Activated CD4-positive, alpha-beta memory T cell treated with anti-CD3 and anti-CD28 coated beads for 36 hours (primary cell): ENCODE measurements around the gene CFAP299. TPM values are rescaled to one million over a fixed set of nuclear protein-coding genes. Genes with fewer than 3 reads are reported as not detected.

Source experiments
- CTCF ChIA-PET: fragments of 350-600 bp; sonication (Branson Sonifier 250); formaldehyde crosslinking; loops from one replicate; lab custom pipeline; 2021; ENCODE audit warnings: antibody characterized with exemption, inconsistent platforms; lab: Charles Lee
- POLR2A ChIA-PET: fragments of 350-600 bp; sonication (Branson Sonifier 250); formaldehyde crosslinking; loops from one replicate; lab custom pipeline; 2021; ENCODE audit warnings: antibody characterized with exemption; lab: Charles Lee
- DNase-seq: peaks from one replicate; pipeline ENCODE4 v3.0.0-alpha.2; 2020
- H3K27ac Mint-ChIP-seq: one replicate; pipeline ENCODE4 v1.8.0; 2021; ENCODE audit warnings: mixed read lengths
- H3K27me3 Mint-ChIP-seq: one replicate; pipeline ENCODE4 v1.8.0; 2021; ENCODE audit warnings: mixed read lengths
- H3K36me3 Mint-ChIP-seq: one replicate; pipeline ENCODE4 v1.8.0; 2021; ENCODE audit warnings: mixed read lengths
- H3K4me1 Mint-ChIP-seq: one replicate; pipeline ENCODE4 v1.8.0; 2021; ENCODE audit warnings: low read depth, mixed read lengths
- H3K4me3 Mint-ChIP-seq: one replicate; pipeline ENCODE4 v1.8.0; 2021; ENCODE audit warnings: mild to moderate bottlenecking, mixed read lengths
- H3K9me3 Mint-ChIP-seq: one replicate; pipeline ENCODE4 v1.8.0; 2021; ENCODE audit warnings: mixed read lengths
- intact Hi-C: fragments of 100-400 bp; cut with micrococcal nuclease; formaldehyde crosslinking; loops from one replicate; pipeline ENCODE4 v1.15.1; 2023
- total RNA-seq, 2 experiments: library from RNA; stranded (reverse); gene quantifications; one replicate each; pipeline ENCODE4 v1.2.3, GENCODE V29; 2021

Gene CFAP299
- total RNA-seq, 2 experiments from 2014 or later: not detected

DNA sequence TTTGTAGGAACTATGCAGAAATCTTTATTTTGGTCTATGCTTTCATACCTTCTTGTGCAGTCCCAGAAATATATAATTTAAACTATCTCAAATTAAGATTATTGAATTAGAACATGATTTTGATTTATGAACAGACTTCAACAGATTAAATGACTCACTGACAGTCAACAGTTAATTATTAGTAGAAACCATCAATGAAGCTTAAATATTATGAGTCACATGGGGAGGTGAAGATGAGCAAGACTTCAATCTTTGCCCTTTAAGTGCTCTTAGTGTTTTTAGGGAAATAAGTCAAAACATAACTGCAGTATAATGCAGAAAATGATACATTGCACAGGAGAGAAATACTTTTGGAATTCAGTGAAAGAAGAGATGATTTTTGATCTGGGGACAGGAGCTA, 613.5 kb downstream of the CFAP299 start:
- Mint-ChIP-seq H3K4me1 (no peaks in the 10 kb centered on the region), H3K4me3 (no peak overlapping the region), H3K27ac (no peak overlapping the region), H3K36me3 (no peaks in the 10 kb centered on the region), H3K27me3 (no peaks in the 10 kb centered on the region), H3K9me3 (no peaks in the 10 kb centered on the region)
- no peak for DNase-seq
- ChIA-PET CTCF (no interaction called here), POLR2A (no interaction called here)
- intact Hi-C loops: no loop called here

- no peaks in the 10 kb centered on the region for H3K36me3 Mint-ChIP-seq
- POLR2A ChIA-PET: no interaction called here
- intact Hi-C loops: no loop called here
- no peak for DNase-seq
- no peak overlapping the region for H3K4me3 Mint-ChIP-seq
- no peaks in the 10 kb centered on the region for H3K27me3 Mint-ChIP-seq
- CTCF ChIA-PET: no interaction called here
- H3K27ac Mint-ChIP-seq: no peak overlapping the region
- H3K4me1 Mint-ChIP-seq: no peaks in the 10 kb centered on the region
- no peaks in the 10 kb centered on the region for H3K9me3 Mint-ChIP-seq
These were observed 620.9 kb downstream of the CFAP299 start for GRCh38 chr4:80956421-80956820.

DNA sequence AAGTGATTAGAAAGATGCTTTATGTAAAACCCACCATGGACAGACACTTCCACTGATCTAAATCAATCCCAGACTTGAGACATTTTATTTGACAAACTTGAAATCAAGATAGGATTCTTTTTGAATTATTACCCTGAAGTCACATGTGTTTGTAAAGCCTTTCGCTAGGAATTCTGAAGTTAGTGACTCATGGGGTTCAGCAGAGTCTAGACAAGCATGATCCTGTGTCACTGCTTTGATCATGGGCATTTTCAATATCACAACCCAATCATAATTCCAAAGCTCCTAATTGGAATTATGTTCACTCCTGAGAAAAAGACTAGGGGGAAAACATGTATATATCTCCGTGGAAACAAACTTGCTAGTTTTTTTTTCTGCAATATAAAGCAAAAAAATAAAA, 627.5 kb downstream of the CFAP299 start:
- Mint-ChIP-seq H3K36me3 (no peaks in the 10 kb centered on the region), H3K9me3 (no peaks in the 10 kb centered on the region), H3K4me1 (no peaks in the 10 kb centered on the region), H3K27ac (no peak overlapping the region), H3K27me3 (no peaks in the 10 kb centered on the region), H3K4me3 (no peak overlapping the region)
- POLR2A ChIA-PET: no interaction called here
- CTCF ChIA-PET: interaction anchor here (0.7 kb wide), 1 partner anchor 24 kb away, joined by 7 read pairs; no protein-coding TSS in a partner anchor
- DNase-seq: no peak
- intact Hi-C loops: no loop called here

GRCh38 chr4:80967346-80967745, 631.8 kb downstream of the CFAP299 start:
- no peaks in the 10 kb centered on the region for H3K4me1 Mint-ChIP-seq
- no peaks in the 10 kb centered on the region for H3K9me3 Mint-ChIP-seq
- no peak overlapping the region for H3K4me3 Mint-ChIP-seq
- H3K27me3 Mint-ChIP-seq: peaks cover 5% of the 10 kb centered on the region
- POLR2A ChIA-PET: no interaction called here
- CTCF ChIA-PET: no interaction called here
- no peak overlapping the region for H3K27ac Mint-ChIP-seq
- H3K36me3 Mint-ChIP-seq: no peaks in the 10 kb centered on the region
- no peak for DNase-seq
- intact Hi-C loops: no loop called here

- Mint-ChIP-seq H3K36me3 (no peaks in the 10 kb centered on the region), H3K9me3 (no peaks in the 10 kb centered on the region), H3K27ac (no peak overlapping the region), H3K27me3 (peaks cover 23% of the 10 kb centered on the region), H3K4me1 (no peaks in the 10 kb centered on the region), H3K4me3 (no peak overlapping the region)
- CTCF ChIA-PET: no interaction called here
- POLR2A ChIA-PET: no interaction called here
- intact Hi-C loops: no loop called here
- DNase-seq: no peak
These were observed 644.7 kb downstream of the CFAP299 start for GRCh38 chr4:80980239-80980638.

GRCh38 chr4:80986011-80986410, 650.5 kb downstream of the CFAP299 start:
- intact Hi-C loops: no loop called here
- H3K36me3 Mint-ChIP-seq: no peaks in the 10 kb centered on the region
- POLR2A ChIA-PET: no interaction called here
- H3K27me3 Mint-ChIP-seq: peaks cover 8% of the 10 kb centered on the region
- H3K27ac Mint-ChIP-seq: no peak overlapping the region
- no peak for DNase-seq
- peaks cover 2% of the 10 kb centered on the region for H3K4me1 Mint-ChIP-seq
- H3K9me3 Mint-ChIP-seq: no peaks in the 10 kb centered on the region
- H3K4me3 Mint-ChIP-seq: no peak overlapping the region
- CTCF ChIA-PET: interaction anchor here (2.4 kb wide), 1 partner anchor 10 kb away, joined by 7 read pairs; no protein-coding TSS in a partner anchor

- Mint-ChIP-seq H3K4me3 (no peak overlapping the region), H3K9me3 (no peaks in the 10 kb centered on the region), H3K27me3 (peaks cover 3% of the 10 kb centered on the region), H3K4me1 (peaks cover 2% of the 10 kb centered on the region), H3K36me3 (no peaks in the 10 kb centered on the region), H3K27ac (no peak overlapping the region)
- POLR2A ChIA-PET: no interaction called here
- intact Hi-C loops: loop anchor here (1.0 kb wide), 2 partner anchors 624 to 628 kb away; no protein-coding TSS in a partner anchor
- CTCF ChIA-PET: interaction anchor here (0.6 to 4.8 kb wide), 17 partner anchors 10 to 774 kb away, joined by 3 to 64 read pairs (median 4); no protein-coding TSS in a partner anchor
- no peak for DNase-seq
These were observed 654.5 kb downstream of the CFAP299 start for GRCh38 chr4:80989921-80990544.

DNA sequence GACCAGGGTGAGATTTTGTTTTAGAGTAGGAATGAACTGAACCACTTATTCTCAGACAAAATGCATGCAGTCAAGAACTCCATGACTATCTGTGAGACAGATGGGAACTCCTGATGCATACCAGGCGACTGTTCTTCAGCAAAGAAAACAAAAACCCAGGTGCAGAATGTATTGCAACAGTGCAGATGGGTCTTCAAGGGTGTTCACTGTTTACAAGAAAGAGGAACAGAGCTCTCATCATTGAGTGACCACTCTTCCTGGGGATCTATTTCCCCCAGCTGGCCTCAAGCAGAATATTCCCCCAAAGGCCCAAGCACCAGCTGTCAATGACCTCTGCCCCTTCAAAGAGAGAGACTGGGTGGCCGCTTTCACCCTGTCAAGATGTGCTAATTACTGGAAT, 655.3 kb downstream of the CFAP299 start:
- Mint-ChIP-seq H3K36me3 (no peaks in the 10 kb centered on the region), H3K27ac (no peak overlapping the region), H3K4me1 (peaks cover 2% of the 10 kb centered on the region), H3K27me3 (peaks cover 3% of the 10 kb centered on the region), H3K9me3 (no peaks in the 10 kb centered on the region), H3K4me3 (no peak overlapping the region)
- ChIA-PET CTCF (interaction anchor here (0.8 to 4.8 kb wide), 12 partner anchors 10 to 633 kb away, joined by 3 to 64 read pairs (median 4); no protein-coding TSS in a partner anchor), POLR2A (no interaction called here)
- intact Hi-C loops: loop anchor here (1.0 kb wide), 2 partner anchors 625 to 629 kb away; no protein-coding TSS in a partner anchor
- DNase-seq: no peak

DNA sequence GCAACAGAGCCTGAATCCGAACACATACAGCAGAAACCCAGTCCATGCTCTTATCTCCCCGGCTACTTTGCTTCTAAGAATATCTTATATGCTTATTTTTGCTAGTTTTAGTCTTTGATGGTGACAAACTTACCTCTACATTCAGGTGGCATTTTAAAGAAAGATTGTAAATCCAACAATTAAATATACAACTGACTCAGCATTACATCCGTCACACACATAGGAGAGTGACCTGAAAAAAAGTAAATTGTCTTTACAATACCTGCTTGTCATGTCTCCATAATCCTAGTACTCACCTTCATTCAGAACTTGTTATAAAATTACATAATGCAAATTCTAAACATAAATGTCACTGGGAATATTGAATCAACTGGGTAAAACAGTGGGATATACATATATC, 664.4 kb downstream of the CFAP299 start:
- Mint-ChIP-seq H3K27ac (no peak overlapping the region), H3K9me3 (no peaks in the 10 kb centered on the region)
- CTCF ChIA-PET: interaction anchor here (2.9 kb wide), 1 partner anchor 9 kb away, joined by 16 read pairs; no protein-coding TSS in a partner anchor

GRCh38 chr4:81003597-81004111, 668.1 kb downstream of the CFAP299 start:
- intact Hi-C loops: no loop called here
- H3K9me3 Mint-ChIP-seq: no peaks in the 10 kb centered on the region
- ChIA-PET POLR2A (no interaction called here), CTCF (no interaction called here)
- no peak for DNase-seq
- no peaks in the 10 kb centered on the region for H3K36me3 Mint-ChIP-seq
- no peak overlapping the region for H3K4me3 Mint-ChIP-seq
- H3K27me3 Mint-ChIP-seq: no peaks in the 10 kb centered on the region
- no peak overlapping the region for H3K27ac Mint-ChIP-seq
- H3K4me1 Mint-ChIP-seq: no peaks in the 10 kb centered on the region

More for the DNA sequence above, 664.4 kb downstream of the CFAP299 start:
- H3K27me3 Mint-ChIP-seq: no peaks in the 10 kb centered on the region
- no peak overlapping the region for H3K4me3 Mint-ChIP-seq
- intact Hi-C loops: no loop called here
- no peaks in the 10 kb centered on the region for H3K36me3 Mint-ChIP-seq
- no peak for DNase-seq
- POLR2A ChIA-PET: no interaction called here
- H3K4me1 Mint-ChIP-seq: no peaks in the 10 kb centered on the region

DNA sequence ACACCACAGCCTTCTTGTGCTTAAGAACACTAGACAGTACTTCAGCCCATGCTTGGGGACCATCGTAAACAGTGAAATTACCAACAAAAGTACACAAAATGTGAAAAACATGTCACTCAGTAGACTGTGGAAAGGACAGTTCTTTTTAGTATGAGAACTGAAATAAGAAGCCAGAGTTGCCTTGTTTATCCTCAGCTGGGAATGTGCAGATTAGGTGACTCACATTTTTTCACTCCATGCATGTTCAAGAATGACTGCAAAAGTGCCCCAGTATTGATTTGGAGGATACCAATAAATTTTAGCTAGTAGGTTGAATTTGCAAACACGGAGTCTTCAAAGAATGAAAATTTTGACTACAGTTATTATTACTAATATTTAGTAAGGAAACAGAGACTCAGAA, 671.9 kb downstream of the CFAP299 start:
- intact Hi-C loops: no loop called here
- CTCF ChIA-PET: no interaction called here

More for the DNA sequence above, 671.9 kb downstream of the CFAP299 start:
- Mint-ChIP-seq H3K27ac (no peak overlapping the region), H3K9me3 (no peaks in the 10 kb centered on the region), H3K4me3 (no peak overlapping the region), H3K36me3 (no peaks in the 10 kb centered on the region), H3K27me3 (no peaks in the 10 kb centered on the region), H3K4me1 (no peaks in the 10 kb centered on the region)
- POLR2A ChIA-PET: no interaction called here
- DNase-seq: no peak
